ENCODE measurements around the gene LMBRD2. TPM values are rescaled to one million over a fixed set of nuclear protein-coding genes. Genes with fewer than 3 reads are reported as not detected.
"Not testable (repeated sequence)": the region's sequence is repeated elsewhere in the genome, so short reads cannot be mapped to it uniquely, and the experiment has no call there.

LMBRD2 gene
- total and polyA plus RNA-seq, 4 donors: 15.2 to 56.5 (median 22.9) TPM

GRCh38 chr5:36152324-36153297, 924 bp upstream of the LMBRD2 start:
- H3K4me3 ChIP-seq (ENCODE audit: low read depth, low read length): peak overlapping the region; percentile 72

GRCh38 chr5:36150676-36151433, 832 bp downstream of the LMBRD2 start:
- peak overlapping the region; percentile 72 for H3K4me3 ChIP-seq (ENCODE audit: low read depth, low read length)
- peaks cover 10% of the 10 kb centered on the region for H3K4me1 ChIP-seq (ENCODE audit: control insufficient read depth, insufficient read depth, low read length)
- peak in 4 of 6 donors; percentile 19 to 85 (median 48) for DNase-seq (ENCODE audit: low read depth in 4 of 6, low spot score in 6 of 6)
- 6% methylated on average over 14 of the region's 23 CpGs for whole genome bisulfite sequencing (ENCODE audit: insufficient coverage)
- peaks cover 10% of the 10 kb centered on the region for H3K36me3 ChIP-seq (ENCODE audit: control insufficient read depth, insufficient read depth, low read length)
- peak overlapping the region; percentile 76 for H3K27ac ChIP-seq (ENCODE audit: low read depth, low read length)
- no peaks in the 10 kb centered on the region for H3K27me3 ChIP-seq (ENCODE audit: control insufficient read depth, insufficient read depth, low read length)
- H3K9me3 ChIP-seq (ENCODE audit: control insufficient read depth, insufficient read depth, low read length): no peaks in the 10 kb centered on the region

More at GRCh38 chr5:36152324-36153297, 924 bp upstream of the LMBRD2 start:
- no peaks in the 10 kb centered on the region for H3K9me3 ChIP-seq (ENCODE audit: control insufficient read depth, insufficient read depth, low read length)
- peak overlapping the region; percentile 76 for H3K27ac ChIP-seq (ENCODE audit: low read depth, low read length)
- under 1% methylated on average over 21 of the region's 24 CpGs for WGBS (ENCODE audit: insufficient coverage)
- H3K4me1 ChIP-seq (ENCODE audit: control insufficient read depth, insufficient read depth, low read length): peaks cover 10% of the 10 kb centered on the region
- H3K36me3 ChIP-seq (ENCODE audit: control insufficient read depth, insufficient read depth, low read length): peaks cover 15% of the 10 kb centered on the region
- no peaks in the 10 kb centered on the region for H3K27me3 ChIP-seq (ENCODE audit: control insufficient read depth, insufficient read depth, low read length)
- no peak for DNase-seq (ENCODE audit: low read depth in 4 of 6, low spot score in 6 of 6)

- no peak for DNase-seq (ENCODE audit: low read depth in 4 of 6, low spot score in 6 of 6)
- H3K9me3 ChIP-seq (ENCODE audit: control insufficient read depth, insufficient read depth, low read length): no peaks in the 10 kb centered on the region
- H3K4me1 ChIP-seq (ENCODE audit: control insufficient read depth, insufficient read depth, low read length): peaks cover 2% of the 10 kb centered on the region
- no CpG with 5 or more reads among the region's 2 CpGs for WGBS (ENCODE audit: insufficient coverage)
- no peaks in the 10 kb centered on the region for H3K27me3 ChIP-seq (ENCODE audit: control insufficient read depth, insufficient read depth, low read length)
- H3K36me3 ChIP-seq (ENCODE audit: control insufficient read depth, insufficient read depth, low read length): no peaks in the 10 kb centered on the region
- no peak overlapping the region for H3K4me3 ChIP-seq (ENCODE audit: low read depth, low read length)
- no peak overlapping the region for H3K27ac ChIP-seq (ENCODE audit: low read depth, low read length)
Observed at GRCh38 chr5:36147681-36148080, 4.0 kb downstream of the LMBRD2 start.

- WGBS (ENCODE audit: insufficient coverage): 100% methylated on average over 2 of the region's 3 CpGs
- Histone ChIP-seq H3K4me3 (ENCODE audit: low read depth, low read length) (no peak overlapping the region), H3K9me3 (ENCODE audit: control insufficient read depth, insufficient read depth, low read length) (no peaks in the 10 kb centered on the region), H3K4me1 (ENCODE audit: control insufficient read depth, insufficient read depth, low read length) (no peaks in the 10 kb centered on the region), H3K27ac (ENCODE audit: low read depth, low read length) (no peak overlapping the region), H3K36me3 (ENCODE audit: control insufficient read depth, insufficient read depth, low read length) (no peaks in the 10 kb centered on the region), H3K27me3 (ENCODE audit: control insufficient read depth, insufficient read depth, low read length) (no peaks in the 10 kb centered on the region)
- DNase-seq (ENCODE audit: low read depth in 4 of 6, low spot score in 6 of 6): no peak
Observed at GRCh38 chr5:36146390-36146789, 5.3 kb downstream of the LMBRD2 start.

- no peaks in the 10 kb centered on the region for H3K9me3 ChIP-seq (ENCODE audit: control insufficient read depth, insufficient read depth, low read length)
- no peaks in the 10 kb centered on the region for H3K36me3 ChIP-seq (ENCODE audit: control insufficient read depth, insufficient read depth, low read length)
- no peak overlapping the region for H3K27ac ChIP-seq (ENCODE audit: low read depth, low read length)
- no peaks in the 10 kb centered on the region for H3K4me1 ChIP-seq (ENCODE audit: control insufficient read depth, insufficient read depth, low read length)
- H3K27me3 ChIP-seq (ENCODE audit: control insufficient read depth, insufficient read depth, low read length): no peaks in the 10 kb centered on the region
- H3K4me3 ChIP-seq (ENCODE audit: low read depth, low read length): no peak overlapping the region
- 100% methylated on average over 3 of the region's 4 CpGs for WGBS (ENCODE audit: insufficient coverage)
- DNase-seq (ENCODE audit: low read depth in 4 of 6, low spot score in 6 of 6): no peak
Observed at GRCh38 chr5:36145311-36145710, 6.4 kb downstream of the LMBRD2 start.

- WGBS (ENCODE audit: insufficient coverage): 95% methylated on average over 7 of the region's 7 CpGs
- H3K27ac ChIP-seq (ENCODE audit: low read depth, low read length): no peak overlapping the region
- no peak overlapping the region for H3K4me3 ChIP-seq (ENCODE audit: low read depth, low read length)
Observed at GRCh38 chr5:36138900-36139683, 12.6 kb downstream of the LMBRD2 start.

GRCh38 chr5:36136581-36136980, 15.1 kb downstream of the LMBRD2 start:
- Histone ChIP-seq H3K27me3 (ENCODE audit: control insufficient read depth, insufficient read depth, low read length) (no peaks in the 10 kb centered on the region), H3K36me3 (ENCODE audit: control insufficient read depth, insufficient read depth, low read length) (peaks cover 18% of the 10 kb centered on the region), H3K27ac (ENCODE audit: low read depth, low read length) (no peak overlapping the region), H3K4me1 (ENCODE audit: control insufficient read depth, insufficient read depth, low read length) (no peaks in the 10 kb centered on the region), H3K4me3 (ENCODE audit: low read depth, low read length) (no peak overlapping the region), H3K9me3 (ENCODE audit: control insufficient read depth, insufficient read depth, low read length) (peaks cover 5% of the 10 kb centered on the region)
- DNase-seq (ENCODE audit: low read depth in 4 of 6, low spot score in 6 of 6): no peak

More at GRCh38 chr5:36138900-36139683, 12.6 kb downstream of the LMBRD2 start:
- DNase-seq (ENCODE audit: low read depth in 4 of 6, low spot score in 6 of 6): no peak
- Histone ChIP-seq H3K36me3 (ENCODE audit: control insufficient read depth, insufficient read depth, low read length) (peaks cover 18% of the 10 kb centered on the region), H3K27me3 (ENCODE audit: control insufficient read depth, insufficient read depth, low read length) (no peaks in the 10 kb centered on the region), H3K4me1 (ENCODE audit: control insufficient read depth, insufficient read depth, low read length) (no peaks in the 10 kb centered on the region), H3K9me3 (ENCODE audit: control insufficient read depth, insufficient read depth, low read length) (peaks cover 5% of the 10 kb centered on the region)

- H3K9me3 ChIP-seq (ENCODE audit: control insufficient read depth, insufficient read depth, low read length): peaks cover 5% of the 10 kb centered on the region
- no CpG with 5 or more reads among the region's 3 CpGs for WGBS (ENCODE audit: insufficient coverage)
- no peak overlapping the region for H3K27ac ChIP-seq (ENCODE audit: low read depth, low read length)
- H3K4me3 ChIP-seq (ENCODE audit: low read depth, low read length): no peak overlapping the region
- peaks cover 18% of the 10 kb centered on the region for H3K36me3 ChIP-seq (ENCODE audit: control insufficient read depth, insufficient read depth, low read length)
- no peak for DNase-seq (ENCODE audit: low read depth in 4 of 6, low spot score in 6 of 6)
- H3K4me1 ChIP-seq (ENCODE audit: control insufficient read depth, insufficient read depth, low read length): no peaks in the 10 kb centered on the region
- H3K27me3 ChIP-seq (ENCODE audit: control insufficient read depth, insufficient read depth, low read length): no peaks in the 10 kb centered on the region
Observed at GRCh38 chr5:36135988-36136387, 15.7 kb downstream of the LMBRD2 start.

- DNase-seq (ENCODE audit: low read depth in 4 of 6, low spot score in 6 of 6); H3K4me3 ChIP-seq (ENCODE audit: low read depth, low read length); H3K27me3 ChIP-seq (ENCODE audit: control insufficient read depth, insufficient read depth, low read length); H3K9me3 ChIP-seq (ENCODE audit: control insufficient read depth, insufficient read depth, low read length); H3K4me1 ChIP-seq (ENCODE audit: control insufficient read depth, insufficient read depth, low read length); H3K36me3 ChIP-seq (ENCODE audit: control insufficient read depth, insufficient read depth, low read length); H3K27ac ChIP-seq (ENCODE audit: low read depth, low read length): not testable (repeated sequence)
- no CpG with 5 or more reads among the region's 1 CpG for WGBS (ENCODE audit: insufficient coverage)
Observed at GRCh38 chr5:36133009-36133408, 18.7 kb downstream of the LMBRD2 start.
